ENCODE results near the gene LARGE1.

Gene LARGE1

DNA sequence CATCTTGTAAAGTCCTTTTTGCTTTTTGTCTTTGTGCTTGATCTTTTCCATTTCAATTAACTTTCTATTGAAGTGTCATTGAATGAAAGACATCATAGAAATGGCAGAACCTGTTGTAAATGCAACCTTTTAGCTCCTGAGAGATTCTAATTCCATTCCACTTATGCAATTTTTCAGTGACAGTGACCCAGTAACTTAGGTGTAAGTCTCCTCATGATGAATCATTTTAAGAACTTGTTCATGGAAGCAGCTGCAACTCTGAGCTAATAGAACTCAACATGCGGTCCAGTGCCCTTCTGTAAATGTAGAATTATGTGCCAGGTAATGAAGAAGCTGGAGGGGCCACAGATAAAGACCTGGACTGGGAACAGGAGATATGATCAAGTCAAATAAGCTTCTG is 463.8 kb downstream of the LARGE1 start:
- 100% methylated on average over 1 of the region's 1 CpG for WGBS (ENCODE audit: insufficient coverage)
- Histone ChIP-seq H3K4me1 (ENCODE audit: control extremely low read depth in 1 of 4, control insufficient read depth in 4 of 4, insufficient read depth in 4 of 4, low read length in 3 of 4) (no peaks in the 10 kb centered on the region), H3K27ac (ENCODE audit: insufficient read depth in 1 of 2, low read depth in 1 of 2, low read length in 2 of 2, poor library complexity in 1 of 2, severe bottlenecking in 2 of 2) (no peak overlapping the region), H3K9me3 (ENCODE audit: control extremely low read depth in 1 of 5, control insufficient read depth in 4 of 5, insufficient read depth in 2 of 5, low read depth in 1 of 5, low read length in 4 of 5) (peaks cover 0 to 2% (median 0%) of the 10 kb centered on the region in 5 experiments), H3K27me3 (replicated peaks in 2 of 5; ENCODE audit: control insufficient read depth in 4 of 5, insufficient read depth in 5 of 5, low read length in 4 of 5) (no peaks in the 10 kb centered on the region), H3K4me3 (ENCODE audit: control insufficient read depth in 1 of 7, extremely low read depth in 1 of 7, insufficient read depth in 4 of 7, low read depth in 2 of 7, low read length in 6 of 7) (no peak overlapping the region), H3K36me3 (ENCODE audit: control insufficient read depth in 4 of 4, insufficient read depth in 4 of 4, low read length in 3 of 4) (no peaks in the 10 kb centered on the region)
- no peak for DNase-seq
- CTCF ChIA-PET = no interaction called here
- POLR2A ChIA-PET = no interaction called here

- WGBS (ENCODE audit: insufficient coverage) = no CpG with 5 or more reads among the region's 1 CpG
- POLR2A ChIA-PET = no interaction called here
- Histone ChIP-seq H3K4me1 (ENCODE audit: control extremely low read depth in 1 of 4, control insufficient read depth in 4 of 4, insufficient read depth in 4 of 4, low read length in 3 of 4) (no peaks in the 10 kb centered on the region), H3K27ac (ENCODE audit: insufficient read depth in 1 of 2, low read depth in 1 of 2, low read length in 2 of 2, poor library complexity in 1 of 2, severe bottlenecking in 2 of 2) (no peak overlapping the region), H3K36me3 (ENCODE audit: control insufficient read depth in 4 of 4, insufficient read depth in 4 of 4, low read length in 3 of 4) (no peaks in the 10 kb centered on the region), H3K9me3 (ENCODE audit: control extremely low read depth in 1 of 5, control insufficient read depth in 4 of 5, insufficient read depth in 2 of 5, low read depth in 1 of 5, low read length in 4 of 5) (peaks cover 0 to 2% (median 0%) of the 10 kb centered on the region in 5 experiments), H3K4me3 (ENCODE audit: control insufficient read depth in 1 of 7, extremely low read depth in 1 of 7, insufficient read depth in 4 of 7, low read depth in 2 of 7, low read length in 6 of 7) (no peak overlapping the region), H3K27me3 (replicated peaks in 2 of 5; ENCODE audit: control insufficient read depth in 4 of 5, insufficient read depth in 5 of 5, low read length in 4 of 5) (no peaks in the 10 kb centered on the region)
- no peak for DNase-seq
- CTCF ChIA-PET = no interaction called here
Measured at GRCh38 chr22:33455036-33455435, 465.2 kb downstream of the LARGE1 start.

DNA sequence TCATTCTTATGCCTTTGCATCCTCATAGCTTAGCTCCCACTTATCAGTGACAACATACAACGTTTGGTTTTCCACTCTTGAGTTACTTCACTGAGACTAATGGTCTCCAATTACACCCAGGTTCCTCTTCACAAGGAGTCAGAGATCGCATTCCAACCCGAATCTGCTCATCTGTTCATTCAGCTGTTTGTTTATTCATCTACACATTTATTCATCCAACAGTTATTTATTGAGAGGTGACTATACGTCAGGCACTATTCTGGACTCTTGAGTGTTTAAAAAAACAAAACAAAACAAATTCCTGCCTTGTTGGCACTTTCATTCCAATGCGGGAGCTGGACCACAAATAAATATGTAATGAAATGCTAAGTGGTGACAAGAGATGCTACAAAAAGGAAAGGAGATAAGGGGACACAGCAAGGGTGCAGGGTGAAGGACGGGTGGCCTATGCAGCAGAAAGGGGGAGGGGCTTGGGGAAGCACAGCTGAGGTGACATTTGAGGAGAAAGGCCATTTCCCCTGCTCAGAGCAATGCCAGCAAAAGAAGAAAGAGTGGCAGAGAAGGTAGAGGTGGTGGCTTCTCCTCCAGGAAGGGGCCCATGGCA is 468.3 kb downstream of the LARGE1 start:
- Histone ChIP-seq H3K27me3 (replicated peaks in 2 of 5; ENCODE audit: control insufficient read depth in 4 of 5, insufficient read depth in 5 of 5, low read length in 4 of 5) (no peaks in the 10 kb centered on the region), H3K4me3 (ENCODE audit: control insufficient read depth in 1 of 7, extremely low read depth in 1 of 7, insufficient read depth in 4 of 7, low read depth in 2 of 7, low read length in 6 of 7) (no peak overlapping the region), H3K36me3 (ENCODE audit: control insufficient read depth in 4 of 4, insufficient read depth in 4 of 4, low read length in 3 of 4) (no peaks in the 10 kb centered on the region), H3K4me1 (ENCODE audit: control extremely low read depth in 1 of 4, control insufficient read depth in 4 of 4, insufficient read depth in 4 of 4, low read length in 3 of 4) (no peaks in the 10 kb centered on the region), H3K27ac (ENCODE audit: insufficient read depth in 1 of 2, low read depth in 1 of 2, low read length in 2 of 2, poor library complexity in 1 of 2, severe bottlenecking in 2 of 2) (no peak overlapping the region), H3K9me3 (ENCODE audit: control extremely low read depth in 1 of 5, control insufficient read depth in 4 of 5, insufficient read depth in 2 of 5, low read depth in 1 of 5, low read length in 4 of 5) (no peaks in the 10 kb centered on the region)
- POLR2A ChIA-PET = no interaction called here
- WGBS (ENCODE audit: insufficient coverage) = 75% methylated on average over 3 of the region's 6 CpGs
- CTCF ChIA-PET = no interaction called here
- DNase-seq = no peak

- CTCF ChIA-PET = no interaction called here
- Histone ChIP-seq H3K9me3 (ENCODE audit: control extremely low read depth in 1 of 5, control insufficient read depth in 4 of 5, insufficient read depth in 2 of 5, low read depth in 1 of 5, low read length in 4 of 5) (no peaks in the 10 kb centered on the region), H3K27me3 (replicated peaks in 2 of 5; ENCODE audit: control insufficient read depth in 4 of 5, insufficient read depth in 5 of 5, low read length in 4 of 5) (no peaks in the 10 kb centered on the region), H3K4me3 (ENCODE audit: control insufficient read depth in 1 of 7, extremely low read depth in 1 of 7, insufficient read depth in 4 of 7, low read depth in 2 of 7, low read length in 6 of 7) (no peak overlapping the region), H3K36me3 (ENCODE audit: control insufficient read depth in 4 of 4, insufficient read depth in 4 of 4, low read length in 3 of 4) (no peaks in the 10 kb centered on the region), H3K27ac (ENCODE audit: insufficient read depth in 1 of 2, low read depth in 1 of 2, low read length in 2 of 2, poor library complexity in 1 of 2, severe bottlenecking in 2 of 2) (no peak overlapping the region), H3K4me1 (ENCODE audit: control extremely low read depth in 1 of 4, control insufficient read depth in 4 of 4, insufficient read depth in 4 of 4, low read length in 3 of 4) (no peaks in the 10 kb centered on the region)
- 100% methylated on average over 1 of the region's 6 CpGs for WGBS (ENCODE audit: insufficient coverage)
- POLR2A ChIA-PET = no interaction called here
- no peak for DNase-seq
Measured at GRCh38 chr22:33450756-33451155, 469.5 kb downstream of the LARGE1 start.

GRCh38 chr22:33447733-33448132 is 472.5 kb downstream of the LARGE1 start:
- no peaks in the 10 kb centered on the region for H3K36me3 ChIP-seq (ENCODE audit: control insufficient read depth in 4 of 4, insufficient read depth in 4 of 4, low read length in 3 of 4)
- no peaks in the 10 kb centered on the region for H3K4me1 ChIP-seq (ENCODE audit: control extremely low read depth in 1 of 4, control insufficient read depth in 4 of 4, insufficient read depth in 4 of 4, low read length in 3 of 4)
- no peaks in the 10 kb centered on the region for H3K27me3 ChIP-seq (replicated peaks in 2 of 5; ENCODE audit: control insufficient read depth in 4 of 5, insufficient read depth in 5 of 5, low read length in 4 of 5)
- no peak overlapping the region for H3K27ac ChIP-seq (ENCODE audit: insufficient read depth in 1 of 2, low read depth in 1 of 2, low read length in 2 of 2, poor library complexity in 1 of 2, severe bottlenecking in 2 of 2)
- ChIA-PET POLR2A (interaction anchor here (0.6 kb wide), 1 partner anchor 59 kb away, joined by 3 read pairs; no protein-coding TSS in a partner anchor), CTCF (no interaction called here)
- DNase-seq = no peak
- 93% methylated on average over 3 of the region's 5 CpGs for WGBS (ENCODE audit: insufficient coverage)
- H3K4me3 ChIP-seq (ENCODE audit: control insufficient read depth in 1 of 7, extremely low read depth in 1 of 7, insufficient read depth in 4 of 7, low read depth in 2 of 7, low read length in 6 of 7) = no peak overlapping the region
- no peaks in the 10 kb centered on the region for H3K9me3 ChIP-seq (ENCODE audit: control extremely low read depth in 1 of 5, control insufficient read depth in 4 of 5, insufficient read depth in 2 of 5, low read depth in 1 of 5, low read length in 4 of 5)

GRCh38 chr22:33443683-33444082 is 476.6 kb downstream of the LARGE1 start:
- Histone ChIP-seq H3K4me3 (ENCODE audit: control insufficient read depth in 1 of 7, extremely low read depth in 1 of 7, insufficient read depth in 4 of 7, low read depth in 2 of 7, low read length in 6 of 7) (no peak overlapping the region), H3K9me3 (ENCODE audit: control extremely low read depth in 1 of 5, control insufficient read depth in 4 of 5, insufficient read depth in 2 of 5, low read depth in 1 of 5, low read length in 4 of 5) (no peaks in the 10 kb centered on the region), H3K27me3 (replicated peaks in 2 of 5; ENCODE audit: control insufficient read depth in 4 of 5, insufficient read depth in 5 of 5, low read length in 4 of 5) (no peaks in the 10 kb centered on the region), H3K4me1 (ENCODE audit: control extremely low read depth in 1 of 4, control insufficient read depth in 4 of 4, insufficient read depth in 4 of 4, low read length in 3 of 4) (peaks cover 0 to 11% (median 4%) of the 10 kb centered on the region in 4 experiments), H3K27ac (ENCODE audit: insufficient read depth in 1 of 2, low read depth in 1 of 2, low read length in 2 of 2, poor library complexity in 1 of 2, severe bottlenecking in 2 of 2) (no peak overlapping the region), H3K36me3 (ENCODE audit: control insufficient read depth in 4 of 4, insufficient read depth in 4 of 4, low read length in 3 of 4) (no peaks in the 10 kb centered on the region)
- no peak for DNase-seq
- CTCF ChIA-PET = no interaction called here
- POLR2A ChIA-PET = interaction anchor here (0.6 kb wide), 1 partner anchor 767 kb away, joined by 4 read pairs; no protein-coding TSS in a partner anchor
- 100% methylated on average over 3 of the region's 6 CpGs for WGBS (ENCODE audit: insufficient coverage)

GRCh38 chr22:33440756-33441155 is 479.5 kb downstream of the LARGE1 start:
- 15% methylated on average over 4 of the region's 4 CpGs for WGBS (ENCODE audit: insufficient coverage)
- Histone ChIP-seq H3K4me1 (ENCODE audit: control extremely low read depth in 1 of 4, control insufficient read depth in 4 of 4, insufficient read depth in 4 of 4, low read length in 3 of 4) (peaks cover 0 to 22% (median 10%) of the 10 kb centered on the region in 4 experiments), H3K9me3 (ENCODE audit: control extremely low read depth in 1 of 5, control insufficient read depth in 4 of 5, insufficient read depth in 2 of 5, low read depth in 1 of 5, low read length in 4 of 5) (no peaks in the 10 kb centered on the region), H3K4me3 (ENCODE audit: control insufficient read depth in 1 of 7, extremely low read depth in 1 of 7, insufficient read depth in 4 of 7, low read depth in 2 of 7, low read length in 6 of 7) (peak overlapping the region in 2 of 7 experiments; percentile 20 to 35), H3K36me3 (ENCODE audit: control insufficient read depth in 4 of 4, insufficient read depth in 4 of 4, low read length in 3 of 4) (no peaks in the 10 kb centered on the region), H3K27ac (ENCODE audit: insufficient read depth in 1 of 2, low read depth in 1 of 2, low read length in 2 of 2, poor library complexity in 1 of 2, severe bottlenecking in 2 of 2) (no peak overlapping the region), H3K27me3 (replicated peaks in 2 of 5; ENCODE audit: control insufficient read depth in 4 of 5, insufficient read depth in 5 of 5, low read length in 4 of 5) (no peaks in the 10 kb centered on the region)
- ChIA-PET CTCF (interaction anchor here (1.1 kb wide), 1 partner anchor 19 kb away, joined by 3 read pairs; no protein-coding TSS in a partner anchor), POLR2A (no interaction called here)
- DNase-seq = peak; percentile 7 to 32 (median 26)
